NCI-H2227 (cell line): Measurements from ENCODE around the gene GLOD4.

ENCODE experiments used
- DNase-seq: peaks from one replicate; lab custom pipeline; 2025; ENCODE audit not compliant: unreplicated experiment; lab: John Stamatoyannopoulos, UW

Gene GLOD4

GRCh38 chr17:743139-743538 is 38.9 kb downstream of the GLOD4 start:
- DNase-seq, result no peak

DNA sequence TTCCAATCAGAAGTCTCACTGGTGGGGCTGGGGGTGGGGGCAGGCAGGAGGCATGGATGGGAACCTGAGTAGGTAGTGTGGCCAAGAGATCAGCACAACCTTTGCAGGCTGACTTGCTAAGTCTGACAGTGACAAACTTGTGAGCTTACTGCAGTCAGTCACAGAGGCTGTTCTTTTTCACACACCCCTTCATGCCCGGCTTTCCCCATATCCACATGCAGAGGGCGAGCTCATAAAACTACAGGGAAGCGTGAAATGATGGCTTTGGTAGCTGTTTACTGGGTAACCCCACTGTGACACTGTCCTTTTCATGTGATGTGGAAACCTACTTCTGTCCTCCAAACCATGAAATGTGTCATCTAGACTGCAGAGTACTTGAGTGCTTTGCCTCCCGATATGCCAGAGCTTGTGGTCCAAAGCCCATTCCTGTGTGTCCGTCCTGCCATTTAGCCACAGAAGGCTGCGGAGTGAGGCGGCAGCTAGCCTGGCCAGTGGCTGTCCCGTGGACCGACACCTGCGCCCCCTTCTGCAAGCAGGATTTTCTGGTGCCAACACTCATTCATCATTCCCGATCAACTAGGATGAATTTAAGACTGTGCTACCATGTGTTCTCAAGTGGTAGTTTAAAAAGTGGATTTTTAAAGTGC is 39.8 kb downstream of the GLOD4 start:
- no peak for DNase-seq

DNA sequence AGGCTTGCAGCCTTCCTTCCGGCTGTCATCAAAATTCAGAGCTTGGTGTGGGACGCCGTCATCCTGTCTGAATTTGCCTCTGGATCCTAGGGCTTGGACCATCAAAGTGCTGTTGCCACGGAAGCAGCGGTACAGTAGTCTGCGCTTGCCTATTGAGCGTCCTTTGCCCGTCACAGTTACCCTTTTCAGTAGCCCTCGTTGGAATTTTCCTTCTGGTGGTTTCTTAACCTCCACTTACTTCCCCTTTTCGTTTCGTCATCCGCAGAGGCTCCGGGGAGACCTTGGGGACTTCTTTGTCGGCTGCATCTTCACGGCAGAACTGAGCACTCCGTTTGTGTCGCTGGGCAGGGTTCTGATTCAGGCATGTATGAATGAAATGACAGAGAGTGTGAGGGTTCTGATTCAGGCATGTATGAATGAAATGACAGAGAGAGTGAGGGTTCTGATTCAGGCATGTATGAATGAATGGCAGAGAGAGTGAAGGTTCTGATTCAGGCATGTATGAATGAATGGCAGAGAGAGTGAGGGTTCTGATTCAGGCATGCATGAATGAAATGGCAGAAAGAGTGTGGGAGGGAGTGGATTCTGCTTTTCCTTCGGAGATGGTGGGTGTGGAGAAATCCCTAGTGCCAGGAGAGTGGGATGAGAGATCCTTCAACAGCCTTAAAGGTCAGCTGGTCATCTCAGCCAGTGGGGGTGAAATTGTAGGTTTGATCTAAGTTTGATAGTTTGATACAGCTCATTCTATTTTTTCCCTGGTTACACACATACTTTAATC is 41.7 kb downstream of the GLOD4 start:
- DNase-seq, result no peak

- no peak for DNase-seq
Measured at GRCh38 chr17:737561-738113, 44.4 kb downstream of the GLOD4 start.

GRCh38 chr17:733743-734142 is 48.3 kb downstream of the GLOD4 start:
- no peak for DNase-seq

DNA sequence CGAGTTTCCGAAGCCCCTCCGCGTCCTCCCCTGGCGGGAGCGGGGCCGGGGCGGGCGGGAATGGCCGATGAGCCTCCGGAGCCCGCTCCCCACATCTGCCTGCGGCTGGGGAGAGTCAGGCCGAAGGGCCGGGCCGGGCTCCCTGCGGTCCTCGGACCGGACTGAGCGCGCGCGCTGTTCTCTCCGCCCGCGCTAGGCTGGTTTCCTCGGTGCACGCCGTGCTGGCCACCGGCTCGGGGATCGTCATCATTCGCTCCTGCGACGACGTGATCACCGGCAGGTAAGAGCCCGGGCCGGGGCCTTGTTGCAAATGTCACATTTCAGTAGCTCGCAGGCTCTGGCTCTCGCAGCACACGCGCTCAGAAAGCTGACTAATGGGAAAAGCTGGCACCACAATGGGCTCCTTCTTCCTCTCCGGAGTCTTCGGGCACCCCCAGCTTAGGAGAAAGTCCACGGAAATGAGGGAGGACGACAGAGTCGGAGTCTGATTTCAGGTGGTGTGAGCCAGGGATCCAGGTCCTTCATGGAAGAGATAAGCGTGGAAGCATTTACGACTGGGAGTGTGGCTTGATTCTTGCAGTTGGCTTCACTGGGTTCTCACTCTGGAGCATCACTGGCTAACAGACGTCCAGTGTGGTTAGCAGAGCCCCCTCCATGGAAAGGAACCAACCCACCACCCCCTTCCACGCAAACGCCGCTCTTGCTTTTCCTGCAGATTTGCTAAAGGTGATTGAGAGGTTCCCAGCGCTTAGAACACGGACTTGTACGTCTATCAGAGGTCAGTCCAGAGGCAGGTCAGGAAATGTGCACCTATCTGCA is 49.0 kb downstream of the GLOD4 start:
- peak; percentile 42 for DNase-seq

GRCh38 chr17:732067-732901 is 49.8 kb downstream of the GLOD4 start, which contains the start of gene TLCD3A:
TLCD3A (plus strand) TSS chr17:732596; CDS start chr17:732648, 52 bp downstream.
- DNase-seq, result peak; percentile 75

GRCh38 chr17:731644-732066 is 50.4 kb downstream of the GLOD4 start:
- peak; percentile 47 for DNase-seq

DNA sequence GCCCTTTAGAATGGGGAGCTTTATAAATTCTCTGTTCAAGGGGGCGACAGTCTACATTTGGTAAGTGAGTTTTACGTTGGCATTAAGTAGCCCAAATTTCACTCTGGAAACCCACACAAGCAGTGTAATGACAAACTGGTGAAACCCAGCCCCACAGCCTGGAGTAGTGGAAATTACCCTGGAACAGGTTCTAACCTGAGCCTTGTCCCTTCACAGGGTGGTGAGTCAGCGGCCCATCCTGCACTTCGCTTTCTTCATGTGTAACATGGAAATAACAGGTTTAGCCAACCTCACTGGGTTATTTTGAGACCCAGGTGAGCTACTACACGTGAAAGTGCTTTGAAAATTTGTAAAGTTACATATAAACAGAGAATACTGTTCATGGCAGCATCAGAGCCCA is 53.2 kb downstream of the GLOD4 start:
- no peak for DNase-seq

- DNase-seq, result peak; percentile 21
Measured at GRCh38 chr17:726271-726919, 55.7 kb downstream of the GLOD4 start.

DNA sequence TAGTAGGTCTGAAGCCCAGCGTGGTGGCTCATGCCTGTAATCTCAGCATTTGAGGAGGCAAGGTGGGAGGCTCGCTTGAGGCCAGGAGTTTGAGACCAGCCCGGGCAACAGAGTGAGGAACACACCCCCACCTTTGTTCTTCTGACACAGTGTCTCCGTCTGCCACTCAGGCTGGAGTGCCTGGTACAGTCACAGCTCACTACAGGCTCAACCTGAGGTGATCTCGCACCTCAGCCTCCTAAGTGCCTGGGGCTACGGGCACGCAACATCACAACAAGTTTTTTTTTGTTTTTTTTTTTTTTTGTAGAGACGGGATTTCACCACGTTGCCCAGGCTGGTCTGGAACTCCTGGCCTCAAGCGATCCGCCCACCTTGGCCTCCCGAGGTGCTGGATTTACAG is 56.3 kb downstream of the GLOD4 start:
- DNase-seq, result no peak

- no peak for DNase-seq
Measured at GRCh38 chr17:725084-725483, 57.0 kb downstream of the GLOD4 start.

DNA sequence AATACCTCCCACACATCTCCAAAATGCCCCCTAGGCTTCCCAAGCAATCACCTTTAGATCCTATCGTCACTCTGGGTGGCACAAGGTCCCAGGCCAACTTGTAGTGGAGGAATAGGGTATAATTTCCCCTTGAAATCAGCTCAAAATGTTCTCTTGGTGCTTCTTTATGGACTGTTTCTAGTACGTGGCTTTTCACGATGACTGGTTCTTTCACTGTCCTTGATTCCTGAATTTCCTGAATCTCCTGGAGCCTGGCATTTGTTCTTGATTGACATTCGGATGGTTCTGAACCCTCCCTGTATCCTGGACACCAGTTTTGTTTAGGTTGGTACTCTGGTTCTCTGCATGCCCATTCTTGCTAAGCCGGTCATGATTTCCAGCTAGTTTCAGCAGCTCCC is 60.5 kb downstream of the GLOD4 start:
- no peak for DNase-seq

- DNase-seq, result no peak
Measured at GRCh38 chr17:720706-721539, 61.2 kb downstream of the GLOD4 start.

DNA sequence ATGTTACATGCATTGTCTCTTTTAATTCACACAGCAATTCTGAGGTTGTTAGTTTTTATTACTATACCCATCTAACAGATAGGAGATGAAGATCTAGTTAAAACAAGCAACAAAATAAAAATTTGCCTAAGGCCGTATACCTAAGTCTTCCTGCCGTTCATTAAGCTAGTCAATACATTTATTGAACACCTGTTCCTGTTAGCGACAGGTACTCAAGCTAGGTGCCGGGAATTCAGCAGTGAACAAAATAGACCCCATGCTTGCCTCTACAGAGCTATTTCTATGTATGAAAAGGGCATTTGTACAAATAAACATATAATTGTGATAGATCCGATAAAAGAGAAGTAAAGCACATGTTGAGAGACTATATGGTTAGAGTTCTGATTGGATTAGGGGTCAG is 64.0 kb downstream of the GLOD4 start:
- DNase-seq, result no peak
